GM21360 (cell line): ENCODE data around the gene GGCX.
"Not testable (repeated sequence)": the region's sequence is repeated elsewhere in the genome, so short reads cannot be mapped to it uniquely, and the experiment has no call there.

Experiments used
- ATAC-seq: cut with Tn5 transposase; IDR thresholded peaks from one replicate; pipeline ENCODE4 v1.9.1; 2021; ENCODE audit warnings: mild to moderate bottlenecking, moderate library complexity; ENCODE audit not compliant: unreplicated experiment

GGCX gene

DNA sequence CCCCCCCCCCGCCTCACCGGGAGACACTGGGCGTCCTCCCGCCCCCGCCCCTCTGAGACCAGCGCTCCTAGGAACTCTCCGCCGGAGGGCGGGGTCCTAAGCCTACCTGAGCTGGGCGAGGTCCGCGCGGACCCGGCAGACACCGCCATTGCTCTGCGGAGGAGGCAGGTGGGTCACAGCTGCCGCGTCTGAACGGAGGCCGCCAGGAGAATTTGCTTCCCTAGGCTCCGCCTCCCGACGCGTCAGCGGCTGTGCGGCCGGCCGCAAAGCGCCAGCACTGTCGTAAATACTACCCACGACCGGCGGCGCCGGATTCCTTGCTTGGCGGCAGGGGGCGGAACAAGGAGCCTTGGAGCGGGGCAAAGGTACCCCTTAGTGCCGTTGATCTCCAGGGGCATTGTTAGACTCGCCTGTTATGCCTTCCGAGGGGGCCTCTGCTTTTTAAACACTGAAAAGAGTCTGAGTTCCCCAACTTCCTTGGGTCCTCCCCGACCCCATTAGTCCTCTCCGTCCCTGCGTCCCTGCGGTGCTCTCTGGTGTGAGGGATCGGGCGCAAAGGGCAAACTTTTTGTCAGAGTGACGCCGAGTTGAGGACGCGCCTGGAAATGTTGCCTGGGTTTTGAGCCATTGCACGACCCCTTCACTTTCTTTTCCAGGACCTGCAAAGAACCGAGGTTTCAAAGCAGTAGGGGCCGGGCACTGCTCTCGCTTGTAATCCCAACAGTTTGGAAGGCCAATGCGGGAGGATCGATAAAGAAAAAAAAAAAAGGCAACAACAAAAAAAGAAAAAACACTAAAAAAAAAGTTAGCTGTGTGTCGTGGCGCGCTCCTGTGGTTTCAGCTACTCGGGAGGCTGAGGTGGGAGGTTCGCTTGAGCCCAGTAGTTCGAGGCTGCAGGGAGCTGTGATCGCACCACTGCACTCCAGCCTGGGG is at the start of gene GGCX:
Gene GGCX, minus strand, starts transcription at position 214 of the 933 bp plus-strand sequence. Its CDS starts 65 bp downstream, at position 149.
- peak; percentile 88 for ATAC-seq

DNA sequence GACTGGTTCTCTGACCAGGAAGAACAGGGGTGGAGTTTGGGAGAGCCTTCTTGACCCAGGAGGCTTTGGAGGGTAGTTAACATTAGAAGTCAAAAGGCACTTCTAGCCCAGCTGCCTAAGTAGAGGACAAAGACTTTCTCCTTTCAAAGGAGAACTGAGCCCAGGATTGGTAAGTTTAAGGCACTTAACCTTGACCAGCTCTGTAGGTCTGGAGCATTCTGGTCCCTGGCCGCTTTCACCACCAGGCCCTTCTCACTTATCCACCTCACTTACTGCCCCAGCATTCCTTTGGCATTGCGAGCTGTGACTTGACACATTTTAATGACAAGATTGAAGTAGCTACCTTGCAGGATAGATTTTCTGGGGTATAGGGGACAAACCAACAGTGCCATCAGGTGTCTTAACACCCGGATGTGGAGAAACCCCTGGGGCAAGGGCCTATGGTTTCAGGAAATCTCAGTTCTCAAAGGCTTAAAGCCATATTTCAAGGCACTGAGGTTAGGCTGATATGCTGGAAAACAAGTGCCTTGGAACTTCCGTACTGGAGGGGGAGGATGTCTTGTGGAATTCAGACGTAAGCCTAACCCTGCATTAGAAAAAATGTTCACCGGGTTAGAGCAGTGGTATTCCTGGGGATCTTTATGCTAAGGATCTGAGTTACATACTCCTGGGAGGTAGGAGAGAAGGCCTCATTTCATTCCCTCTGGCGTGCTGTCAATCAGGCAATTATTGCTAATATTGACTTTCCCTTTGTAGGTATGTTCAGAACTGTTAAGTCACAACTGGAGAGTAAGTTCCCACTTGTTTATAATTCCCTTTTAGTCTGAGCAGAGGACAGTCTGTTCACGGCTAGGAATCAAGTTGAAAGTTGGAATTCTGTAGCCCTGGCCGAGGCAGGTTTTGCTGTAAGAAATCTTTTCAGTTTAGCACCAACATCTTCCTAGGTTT is 46.2 kb upstream of the GGCX start:
- no peak for ATAC-seq

DNA sequence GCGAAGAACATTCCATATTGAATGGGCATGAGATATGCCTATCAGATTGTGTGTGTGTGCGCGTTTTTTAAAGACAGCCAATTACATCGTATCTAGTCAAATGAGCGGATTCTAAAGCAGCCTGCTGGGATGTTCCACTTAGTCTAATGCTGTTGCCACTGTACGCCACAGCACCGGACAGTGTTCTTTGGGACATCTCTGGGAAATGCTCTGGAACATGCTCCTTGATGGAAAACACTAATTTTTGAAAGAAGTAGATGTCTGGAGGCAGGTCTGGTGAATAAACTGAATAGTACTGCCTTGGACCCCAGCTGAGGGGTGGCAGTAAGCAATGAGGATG is 44.8 kb upstream of the GGCX start:
- no peak for ATAC-seq

DNA sequence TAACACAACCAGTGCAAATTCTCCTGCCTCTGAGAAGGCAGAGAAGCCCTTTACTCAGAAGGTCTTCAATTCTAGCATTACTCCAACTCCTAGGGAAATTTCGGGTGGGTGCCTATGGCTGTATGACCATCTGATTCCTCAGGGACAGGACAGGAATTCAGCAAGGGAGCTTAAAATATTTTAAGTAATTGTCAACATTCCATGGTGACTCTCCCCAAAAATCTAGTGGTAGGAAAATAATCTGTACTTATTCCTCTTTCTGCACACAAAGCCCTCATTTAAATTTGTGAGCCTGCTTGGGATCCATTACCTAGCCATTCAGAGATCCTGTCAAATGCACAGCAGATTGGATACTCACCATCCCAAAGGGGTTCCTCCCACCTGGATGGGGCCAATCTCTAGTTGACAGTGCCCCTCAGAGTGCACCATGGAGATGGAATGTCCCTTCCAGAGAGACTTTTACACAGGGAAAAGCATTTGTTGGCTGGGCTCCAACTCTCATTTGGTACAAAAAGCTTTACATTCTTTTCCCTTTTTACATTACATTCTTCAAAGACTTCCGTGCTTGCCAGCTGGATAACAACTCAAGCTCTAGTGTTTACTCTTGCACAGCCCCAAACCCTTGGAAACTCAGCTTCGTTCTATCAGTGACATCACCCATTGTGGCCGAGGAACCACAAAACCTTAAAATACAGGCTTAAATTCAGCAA is 44.3 kb upstream of the GGCX start:
- ATAC-seq: no peak

DNA sequence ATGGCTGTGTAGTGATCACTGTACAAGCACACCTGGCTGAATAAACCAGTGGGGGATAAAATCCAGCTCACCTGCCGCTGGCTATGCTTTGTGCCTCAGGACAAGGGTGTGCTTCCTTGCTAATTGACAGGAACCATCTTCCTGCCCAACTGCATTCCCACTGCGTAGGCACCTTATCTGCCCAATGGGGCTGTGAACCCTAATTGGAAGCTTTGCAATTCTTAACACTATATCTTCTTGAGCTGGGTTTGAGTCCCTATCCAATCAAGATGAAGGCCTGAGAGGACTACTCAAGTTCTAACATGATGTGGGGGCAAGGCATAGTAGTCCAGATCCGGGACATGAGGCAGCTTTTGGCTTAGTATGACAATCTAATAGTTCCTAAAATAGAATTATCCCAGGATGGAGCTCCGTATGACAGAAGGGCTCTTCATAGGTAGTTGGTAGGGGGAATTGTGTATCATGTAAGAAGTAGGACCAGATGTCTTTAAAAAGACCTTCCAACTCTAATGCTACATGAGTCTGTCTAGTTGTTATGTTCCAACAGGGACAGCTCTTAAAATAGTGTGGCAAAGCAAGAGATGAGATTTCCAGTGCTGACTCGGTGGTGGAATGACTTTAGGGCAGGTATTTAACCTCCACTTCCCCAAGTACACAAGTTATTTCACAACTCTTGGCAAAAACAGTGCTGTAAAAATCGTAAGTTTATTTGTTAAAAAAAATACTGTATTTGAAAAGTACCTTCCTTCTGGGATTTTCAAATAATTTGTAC is 43.5 kb upstream of the GGCX start:
- ATAC-seq: no peak

DNA sequence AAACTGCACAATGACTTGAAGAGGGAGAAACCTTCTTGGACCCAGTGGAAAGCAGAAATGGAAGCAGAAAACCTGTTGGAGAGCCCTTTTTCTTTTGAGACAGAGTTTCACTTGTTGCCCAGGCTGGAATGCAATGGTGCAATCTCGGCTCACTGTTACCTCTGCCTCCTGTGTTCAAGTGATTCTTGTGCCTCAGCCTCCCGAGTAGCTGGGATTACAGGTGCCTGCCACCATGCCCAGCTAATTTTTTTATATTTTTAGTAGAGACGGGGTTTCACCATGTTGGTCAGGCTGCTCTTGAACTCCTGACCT is 42.8 kb upstream of the GGCX start:
- not testable (repeated sequence) for ATAC-seq

DNA sequence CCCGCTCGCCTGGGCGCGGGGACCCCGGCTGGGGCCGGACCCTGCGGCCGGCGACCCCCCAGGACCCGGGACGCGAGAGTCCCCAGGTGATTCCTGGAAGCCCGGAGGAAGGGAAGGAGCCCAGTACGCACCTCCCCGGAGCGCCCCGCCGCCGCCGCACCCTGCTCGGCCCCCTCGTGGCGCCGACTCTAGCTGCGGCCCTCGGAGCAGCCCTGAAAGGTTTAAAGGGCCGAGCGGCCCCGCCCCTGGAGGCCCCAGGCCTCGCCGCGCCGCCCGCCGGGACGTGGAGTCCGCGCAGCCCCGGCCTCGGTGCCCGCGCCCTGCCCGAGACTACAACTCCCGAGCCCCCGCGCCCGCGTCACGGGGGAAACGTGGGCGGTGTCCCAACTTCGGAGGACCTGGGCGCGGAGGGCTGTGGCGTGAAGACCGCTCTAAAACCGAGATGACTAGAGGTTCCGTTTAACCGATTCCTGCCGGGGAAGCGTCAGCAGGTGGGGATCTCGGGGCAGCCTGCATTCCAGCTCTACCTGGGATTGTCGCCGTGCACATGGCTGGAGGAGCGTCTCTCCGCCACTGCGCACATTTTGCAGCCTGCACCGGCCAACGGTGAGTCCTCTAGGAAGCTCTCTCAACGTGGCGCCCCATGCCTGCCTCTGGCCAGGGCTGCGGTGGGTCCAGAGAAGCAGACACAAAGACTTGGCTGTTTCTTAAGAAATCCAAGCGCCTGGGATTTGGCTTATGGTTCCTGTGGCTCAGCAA is 41.4 kb upstream of the GGCX start, which contains the start of gene TMEM150A:
Gene TMEM150A, minus strand, starts transcription at position 223 of the 759 bp plus-strand sequence. CDS start 750 bp downstream, outside the sequence.
- peak; percentile 93 for ATAC-seq

DNA sequence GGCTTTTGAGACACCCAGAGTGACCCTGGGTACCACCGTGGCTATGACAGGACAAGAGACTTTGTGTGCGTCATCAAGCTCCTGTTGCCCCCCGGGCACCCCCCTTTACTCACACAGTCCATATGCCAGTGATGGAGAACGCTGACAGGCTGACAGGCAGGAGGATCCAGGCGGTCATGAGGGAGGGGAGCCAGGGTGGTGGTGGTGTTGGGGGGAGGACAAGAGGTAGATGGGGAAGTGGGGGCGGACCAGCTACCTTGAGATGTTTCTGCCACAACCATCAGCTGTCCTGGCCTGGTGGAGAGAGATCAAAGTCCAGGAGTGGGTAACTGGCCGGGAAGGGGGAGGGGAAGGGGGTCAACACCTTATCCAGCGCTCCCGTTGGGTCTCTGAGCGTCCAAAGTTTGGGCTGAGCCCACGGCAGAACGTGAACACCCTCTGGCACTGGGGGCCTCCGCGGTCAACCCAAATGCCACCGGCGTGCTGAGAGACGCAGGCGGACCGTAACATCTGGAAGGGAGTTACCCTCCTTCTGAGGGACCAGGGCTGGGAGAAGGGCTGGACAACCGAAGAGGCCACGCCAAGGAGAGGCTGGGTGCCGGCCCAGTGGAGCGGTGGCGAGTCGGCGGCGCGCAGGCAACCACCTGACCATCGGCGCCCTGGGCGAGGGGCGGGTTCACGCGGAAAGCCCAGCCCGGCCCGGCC is 40.6 kb upstream of the GGCX start:
- ATAC-seq: peak; percentile 27

DNA sequence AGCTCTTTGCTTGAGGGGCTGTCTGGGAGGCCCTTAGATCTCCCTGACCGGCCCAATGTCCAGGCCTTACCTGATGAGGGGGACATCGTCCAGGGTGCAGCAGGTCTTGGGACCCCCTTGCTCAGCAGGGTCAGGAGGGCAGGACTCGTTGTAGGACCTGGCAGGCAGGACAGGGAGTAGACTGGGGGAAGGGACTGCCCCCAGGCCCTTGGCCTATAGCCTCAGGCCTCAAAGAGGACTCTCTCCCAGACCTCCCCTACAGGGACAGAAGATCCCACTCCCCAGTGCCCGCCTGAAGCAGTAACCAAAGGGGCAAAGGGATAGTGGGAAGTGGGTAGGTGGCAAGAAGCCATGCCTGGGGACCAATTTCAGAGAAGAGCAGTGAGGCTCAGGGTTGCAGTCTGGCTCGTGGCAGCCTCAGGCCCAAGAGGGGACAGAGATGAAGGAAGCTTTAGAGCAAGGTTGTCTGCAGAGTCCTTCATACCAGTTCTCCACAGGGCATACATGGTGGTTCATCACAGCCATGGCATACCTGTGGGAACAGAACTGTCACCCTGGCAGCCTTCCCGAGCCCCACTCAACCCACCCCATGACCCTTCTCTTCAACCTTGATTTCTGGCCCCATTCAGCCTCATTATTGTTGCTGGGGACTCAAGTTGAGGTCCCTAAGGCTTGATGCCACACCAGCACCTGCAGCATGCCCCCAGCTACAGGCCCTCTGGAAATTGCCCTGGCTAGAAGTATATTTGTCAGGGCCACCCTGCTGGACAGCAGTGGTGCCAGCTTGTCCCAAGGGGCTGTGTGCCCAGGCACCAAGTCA is 39.9 kb upstream of the GGCX start:
- no peak for ATAC-seq

DNA sequence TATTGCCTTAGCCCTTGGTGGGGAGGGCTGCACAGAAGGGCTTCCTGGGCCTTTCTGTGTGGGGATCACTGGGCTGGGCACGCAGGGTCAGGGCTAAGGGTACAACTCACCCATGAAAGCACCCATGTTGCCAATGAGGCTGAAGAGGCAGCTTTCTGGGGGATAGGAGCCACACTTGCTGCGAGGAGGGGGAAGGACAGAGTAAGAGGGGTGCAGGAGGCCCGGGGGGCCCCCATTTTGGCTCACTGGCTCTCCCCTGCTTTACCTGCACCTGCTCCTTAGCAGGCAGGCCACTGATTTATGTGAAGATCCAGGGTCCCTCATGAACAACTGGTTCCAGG is 38.9 kb upstream of the GGCX start:
- ATAC-seq: no peak

DNA sequence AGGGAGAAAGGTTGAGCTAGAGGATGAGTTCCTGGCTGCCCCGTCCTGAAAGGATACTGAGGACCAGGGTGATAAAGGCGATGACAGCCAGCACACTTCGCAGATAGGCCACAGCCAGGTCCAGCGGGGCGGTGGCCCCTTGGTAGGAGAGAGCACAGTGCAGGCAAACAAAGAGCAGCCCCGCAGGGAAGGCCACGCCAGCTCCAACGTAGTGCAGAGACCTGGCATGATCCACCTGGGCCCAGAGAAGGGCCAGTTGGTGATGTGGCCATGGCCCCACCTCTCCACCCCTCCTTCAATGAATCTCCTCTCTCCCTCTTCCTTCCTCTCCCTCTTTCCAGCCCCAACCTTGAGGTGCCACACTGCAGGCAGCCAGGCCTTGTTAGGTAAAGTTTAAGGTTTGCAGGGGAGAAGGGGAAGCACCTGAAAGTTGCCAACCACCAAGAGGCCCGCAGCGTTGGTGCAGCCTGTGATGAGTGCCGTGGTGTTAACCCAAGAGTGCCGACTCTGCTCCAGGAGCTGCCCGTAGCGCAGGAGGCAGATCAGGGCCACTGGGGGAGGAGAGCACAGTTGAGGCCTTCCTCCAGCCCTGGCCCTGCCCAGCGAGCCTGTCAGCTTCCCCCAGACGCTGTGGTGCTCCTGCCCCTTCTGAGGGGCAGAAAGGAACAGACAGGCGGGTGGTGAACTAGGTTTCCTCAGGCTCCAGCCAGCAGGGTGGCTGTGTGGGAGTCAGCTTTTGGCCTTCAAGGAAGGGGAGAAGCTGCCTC is 38.4 kb upstream of the GGCX start:
- ATAC-seq: no peak

DNA sequence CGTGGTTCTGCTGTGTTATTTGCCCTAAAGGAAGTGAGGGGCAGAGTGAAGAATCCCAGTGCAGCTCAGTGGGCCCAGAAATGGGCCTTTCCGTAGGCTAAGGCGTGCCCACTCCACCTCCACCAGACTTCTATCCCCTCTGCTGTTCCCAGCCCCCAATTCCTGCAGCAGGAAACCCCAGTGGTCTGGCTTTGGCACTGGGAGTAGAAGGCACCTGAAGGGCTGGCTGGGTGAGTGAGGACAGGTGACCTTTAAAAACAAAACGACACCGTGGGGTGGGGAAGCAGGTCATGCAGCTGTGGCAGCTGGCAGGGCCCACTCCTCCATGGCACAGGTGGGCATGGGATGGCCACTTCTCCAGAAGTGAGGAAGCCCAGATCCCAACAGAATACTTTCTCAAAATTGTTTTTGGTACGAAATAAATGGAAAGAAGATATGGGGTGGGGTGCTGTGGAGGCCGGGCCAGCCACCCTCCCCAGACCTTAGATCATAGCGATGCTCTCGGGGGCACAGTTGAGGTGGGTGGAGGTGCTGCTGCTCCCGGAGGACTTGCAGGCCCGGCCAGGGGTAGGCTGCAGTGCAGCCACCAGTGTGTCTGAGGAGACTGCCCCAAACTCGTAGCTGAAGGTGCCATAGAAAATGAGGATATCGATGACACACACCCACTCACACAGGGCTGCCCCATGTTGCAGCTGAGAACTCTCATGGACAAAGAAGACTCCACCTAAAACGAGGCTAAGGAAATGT is 37.5 kb upstream of the GGCX start:
- no peak for ATAC-seq

DNA sequence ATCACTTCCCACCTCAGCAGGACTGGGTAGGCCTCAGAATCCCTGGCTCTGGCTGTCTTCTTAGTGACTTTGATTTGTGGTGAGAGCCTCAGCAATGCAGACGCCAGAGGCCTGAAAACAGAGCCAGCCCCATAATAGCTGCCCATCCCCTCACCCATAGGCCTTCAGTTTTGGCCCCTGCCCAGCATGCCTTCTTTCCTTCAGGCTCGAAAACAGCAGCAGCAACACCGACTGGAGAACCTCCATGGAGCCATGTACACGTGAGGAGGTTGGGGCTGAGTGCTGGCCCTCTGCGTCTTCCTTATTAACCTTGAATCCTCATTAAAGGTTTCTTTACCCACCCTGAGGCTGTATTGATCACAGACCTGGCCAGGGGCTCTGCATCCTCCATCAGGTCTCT is 35.9 kb upstream of the GGCX start:
- ATAC-seq: no peak

DNA sequence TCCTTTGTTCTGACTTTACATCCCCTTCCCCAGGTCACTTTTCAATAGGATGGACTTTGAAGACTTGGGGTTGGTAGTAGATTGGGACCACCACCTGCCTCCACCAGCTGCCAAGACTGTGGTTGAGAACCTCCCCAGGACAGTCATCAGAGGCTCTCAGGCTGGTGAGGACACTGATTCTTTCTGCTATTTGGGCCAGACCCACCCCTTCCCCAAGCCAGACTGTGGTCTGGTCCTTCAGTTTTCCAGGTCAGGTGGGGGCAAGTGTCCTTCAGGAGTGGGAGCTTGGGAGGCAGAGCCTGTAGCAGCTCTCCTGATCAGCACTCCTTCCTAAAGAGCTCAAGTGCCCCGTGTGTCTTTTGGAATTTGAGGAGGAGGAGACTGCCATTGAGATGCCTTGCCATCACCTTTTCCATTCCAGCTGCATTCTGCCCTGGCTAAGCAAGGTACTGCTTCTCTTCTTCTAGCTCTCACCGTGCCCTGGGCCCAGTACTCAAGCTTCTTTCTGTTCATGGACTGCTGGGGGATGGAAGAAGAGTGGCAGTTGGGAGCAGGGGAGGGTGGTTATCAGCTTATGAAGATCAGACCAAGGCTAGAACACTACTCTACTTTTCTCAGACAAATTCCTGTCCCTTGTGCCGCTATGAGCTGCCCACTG is 35.3 kb upstream of the GGCX start:
- no peak for ATAC-seq

DNA sequence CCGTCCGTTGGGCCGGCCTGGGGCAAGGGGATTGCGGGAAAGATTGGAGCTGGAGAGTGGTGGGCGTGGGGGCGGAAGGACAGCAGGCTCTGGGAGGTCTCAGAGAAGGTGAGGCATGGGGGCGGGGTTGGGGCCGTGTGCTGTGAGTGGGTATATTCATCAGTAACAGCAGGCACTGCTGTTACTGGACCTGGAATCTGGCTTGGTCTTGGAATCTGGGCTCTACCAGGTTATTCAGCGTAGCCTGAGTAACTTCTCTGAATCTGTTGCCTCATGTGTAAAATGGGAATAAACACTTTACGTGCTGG is 34.7 kb upstream of the GGCX start:
- peak; percentile 3 for ATAC-seq

DNA sequence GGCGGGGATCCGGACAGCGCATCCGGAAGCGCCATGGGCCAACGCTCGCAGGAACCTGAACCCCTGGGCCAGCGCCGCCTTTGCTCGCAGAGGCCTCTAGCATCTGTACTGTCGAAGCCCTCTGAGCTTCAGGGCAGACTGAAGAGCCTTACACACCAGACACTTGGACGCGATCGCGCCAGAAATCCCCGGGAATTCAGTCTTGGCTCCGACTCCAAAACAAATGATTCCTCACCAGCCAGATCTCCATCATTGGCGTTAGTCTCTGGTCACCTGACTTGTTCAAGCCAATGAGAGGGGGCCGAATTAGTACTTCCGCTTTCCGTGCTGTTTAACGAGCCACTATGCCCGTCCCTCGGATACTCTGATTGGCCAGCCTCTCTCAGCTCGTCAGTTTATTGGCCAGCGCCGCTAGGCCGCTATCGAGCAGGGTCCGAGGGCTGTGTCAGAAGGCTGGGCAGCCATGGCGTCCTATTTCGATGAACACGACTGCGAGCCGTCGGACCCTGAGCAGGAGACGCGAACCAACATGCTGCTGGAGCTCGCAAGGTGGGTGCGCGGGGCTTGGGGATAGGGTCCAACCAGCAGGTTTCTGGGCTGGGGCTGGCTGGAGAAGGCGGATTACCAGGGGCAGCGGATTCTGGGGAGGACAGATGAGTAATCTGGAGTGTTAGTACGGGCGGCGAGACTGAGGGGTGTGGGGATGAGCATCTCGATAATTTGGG is 34.2 kb upstream of the GGCX start, which contains the start of gene RNF181:
Gene RNF181, plus strand, starts transcription at position 445 of the 725 bp plus-strand sequence. Its CDS starts 19 bp downstream, at position 464.
- ATAC-seq: peak; percentile 98
